ENCODE results near the gene CTAGE6.
"Not testable (repeated sequence)": the region's sequence is repeated elsewhere in the genome, so short reads cannot be mapped to it uniquely, and the experiment has no call there.

Gene CTAGE6

GRCh38 chr7:143720335-143720734 is 37.2 kb downstream of the CTAGE6 start:
- DNase-seq (ENCODE audit: low read depth in 2 of 2), result not testable (repeated sequence)

DNA sequence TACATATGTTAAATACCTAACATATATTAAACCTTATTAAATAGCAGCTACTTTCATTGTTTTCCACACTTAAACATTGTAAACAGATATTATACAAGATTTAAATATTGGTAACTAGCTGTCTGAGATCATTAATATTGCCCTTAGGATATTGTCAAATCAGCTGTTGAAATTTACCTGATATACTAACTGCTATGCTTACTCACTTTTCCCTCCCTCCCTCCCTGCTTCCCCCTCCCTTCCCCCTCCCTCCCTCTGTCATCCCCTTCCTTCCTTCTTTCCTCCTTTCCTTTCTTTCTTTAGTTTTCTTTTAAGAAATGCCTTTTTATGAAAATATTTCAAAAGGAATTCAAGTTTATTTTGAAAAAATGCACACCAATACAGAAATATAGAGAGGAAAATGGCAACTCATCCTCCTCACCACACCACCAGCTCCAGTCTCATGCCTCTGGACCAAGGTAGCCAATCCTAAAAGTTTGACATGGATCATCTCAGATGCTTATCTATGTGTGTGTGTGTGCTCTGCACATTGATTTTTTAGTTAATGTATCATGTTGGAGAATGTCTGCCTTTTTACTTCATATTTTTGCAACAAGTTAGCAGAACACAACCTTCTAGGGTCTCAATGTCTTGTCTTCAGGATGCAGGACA is 41.8 kb downstream of the CTAGE6 start:
- DNase-seq (ENCODE audit: low read depth in 2 of 2), result not testable (repeated sequence)

- DNase-seq (ENCODE audit: low read depth in 2 of 2), result not testable (repeated sequence)
Observed at GRCh38 chr7:143714581-143715454, 42.7 kb downstream of the CTAGE6 start.

GRCh38 chr7:143712381-143712780 is 45.1 kb downstream of the CTAGE6 start:
- DNase-seq (ENCODE audit: low read depth in 2 of 2), result not testable (repeated sequence)

GRCh38 chr7:143711727-143712324 is 45.7 kb downstream of the CTAGE6 start:
- not testable (repeated sequence) for DNase-seq (ENCODE audit: low read depth in 2 of 2)

DNA sequence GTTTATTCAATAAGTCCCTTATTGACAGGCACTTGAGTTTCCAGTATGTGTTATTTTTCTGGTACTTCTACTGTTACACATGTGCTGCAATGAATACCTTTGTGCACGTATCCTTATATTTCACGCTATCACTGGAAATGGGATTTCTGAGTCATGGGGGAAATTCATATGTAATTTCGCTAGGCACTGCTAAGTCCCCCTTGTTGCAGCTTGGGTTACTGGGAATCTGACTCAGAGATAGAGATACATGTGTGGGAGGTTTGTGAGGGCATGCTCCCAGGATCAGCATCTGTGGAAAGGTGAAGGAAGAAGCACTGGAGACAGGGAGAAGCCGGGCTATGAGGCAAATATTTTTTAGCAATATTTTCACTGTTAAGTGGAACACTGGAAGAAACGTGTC is 47.6 kb downstream of the CTAGE6 start:
- DNase-seq (ENCODE audit: low read depth in 2 of 2), result not testable (repeated sequence)
